ENCODE measurements around the gene CPM.

CPM gene

DNA sequence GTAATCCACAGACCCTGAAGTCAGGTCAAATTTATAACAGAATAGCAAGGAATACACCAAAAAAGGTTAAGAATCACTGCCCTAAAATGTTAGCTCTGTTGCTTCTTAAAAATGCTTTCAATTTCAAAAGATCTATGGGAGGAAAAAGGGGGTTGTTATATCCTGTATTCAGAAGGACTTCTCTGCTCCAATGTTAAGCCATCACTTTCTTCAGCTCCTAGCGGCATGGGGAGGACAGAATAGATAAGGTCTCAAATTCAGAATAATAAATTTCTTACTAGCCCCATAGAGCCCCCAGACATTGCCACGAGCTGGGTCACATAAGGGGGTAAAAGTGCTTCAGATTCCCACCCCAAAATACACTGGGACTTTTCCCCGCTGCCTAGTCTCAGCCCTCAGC is 49.8 kb downstream of the CPM start:
- Mint-ChIP-seq H3K36me3 (no peaks in the 10 kb centered on the region), H3K27me3 (no peaks in the 10 kb centered on the region), H3K27ac (no peak overlapping the region), H3K9me3 (peaks cover 4% of the 10 kb centered on the region), H3K4me1 (peaks cover 7% of the 10 kb centered on the region), H3K4me3 (no peak overlapping the region)
- ATAC-seq = no peak

DNA sequence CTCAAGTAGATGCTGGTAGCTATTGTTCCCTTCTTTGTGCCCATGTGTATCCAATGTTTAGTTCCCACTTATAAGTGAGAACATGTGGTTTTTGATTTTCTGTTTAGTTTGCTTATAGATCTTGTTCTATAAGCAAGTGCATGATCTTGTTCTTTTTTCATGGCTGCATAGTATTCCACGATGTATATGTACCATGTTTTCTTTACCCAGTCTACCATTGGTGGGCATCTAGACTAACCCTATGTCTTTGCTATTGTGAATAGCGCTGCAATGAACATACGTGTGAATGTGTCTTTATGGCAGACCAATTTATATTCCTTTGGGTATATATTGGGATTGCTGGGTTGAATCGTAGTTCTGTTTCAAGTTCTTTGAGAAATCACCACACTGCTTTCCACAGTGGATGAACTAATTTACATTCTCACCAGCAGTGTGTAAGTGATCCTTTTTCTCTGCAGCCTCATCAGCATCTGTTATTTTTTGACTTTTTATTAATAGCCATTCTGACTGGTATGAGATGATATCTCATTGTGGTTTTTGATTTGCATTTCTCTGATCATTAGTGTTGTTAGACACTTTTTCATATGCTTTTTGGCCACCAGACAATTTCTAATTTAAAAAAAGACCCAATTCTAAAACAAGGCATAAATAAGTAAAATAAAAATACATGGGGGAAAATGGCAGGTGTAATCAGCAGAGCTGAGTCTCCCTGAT is 50.6 kb downstream of the CPM start:
- Mint-ChIP-seq H3K36me3 (no peaks in the 10 kb centered on the region), H3K4me1 (peaks cover 7% of the 10 kb centered on the region), H3K27ac (no peak overlapping the region), H3K9me3 (peaks cover 4% of the 10 kb centered on the region), H3K4me3 (no peak overlapping the region), H3K27me3 (no peaks in the 10 kb centered on the region)
- no peak for ATAC-seq

DNA sequence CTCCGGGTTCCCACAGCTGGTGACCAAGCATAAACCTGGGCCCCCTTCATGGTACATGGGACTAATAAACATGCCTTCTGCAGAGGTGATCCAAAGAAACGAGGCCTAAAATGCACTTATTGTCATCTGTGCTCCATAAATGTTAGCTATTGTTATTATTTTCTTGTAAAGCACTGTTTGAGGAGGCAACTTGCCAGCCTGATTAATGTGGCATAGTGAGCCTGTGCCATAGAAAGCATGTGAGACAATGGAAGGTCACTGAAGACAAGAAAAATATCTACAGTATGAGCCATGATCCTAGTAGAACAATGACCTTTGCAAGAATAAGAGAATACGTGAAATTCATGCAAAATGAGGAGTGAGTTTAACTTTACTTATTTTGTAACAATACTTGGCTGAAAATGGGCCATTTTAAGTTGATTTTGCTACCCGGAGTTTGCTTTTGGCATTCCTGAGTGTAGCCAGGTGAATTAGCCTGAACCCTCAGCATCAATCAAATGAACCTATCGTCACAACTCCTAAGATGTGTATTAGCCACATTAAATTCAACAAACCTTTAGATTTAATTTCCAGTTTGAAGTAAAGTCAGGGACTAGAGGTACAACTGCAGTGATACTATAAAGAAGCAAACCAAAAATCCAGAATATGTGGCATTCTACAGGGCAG is 52.2 kb downstream of the CPM start:
- Mint-ChIP-seq H3K4me1 (peaks cover 12% of the 10 kb centered on the region), H3K36me3 (no peaks in the 10 kb centered on the region), H3K27me3 (no peaks in the 10 kb centered on the region), H3K27ac (no peak overlapping the region), H3K4me3 (no peak overlapping the region), H3K9me3 (peaks cover 4% of the 10 kb centered on the region)
- ATAC-seq = no peak

DNA sequence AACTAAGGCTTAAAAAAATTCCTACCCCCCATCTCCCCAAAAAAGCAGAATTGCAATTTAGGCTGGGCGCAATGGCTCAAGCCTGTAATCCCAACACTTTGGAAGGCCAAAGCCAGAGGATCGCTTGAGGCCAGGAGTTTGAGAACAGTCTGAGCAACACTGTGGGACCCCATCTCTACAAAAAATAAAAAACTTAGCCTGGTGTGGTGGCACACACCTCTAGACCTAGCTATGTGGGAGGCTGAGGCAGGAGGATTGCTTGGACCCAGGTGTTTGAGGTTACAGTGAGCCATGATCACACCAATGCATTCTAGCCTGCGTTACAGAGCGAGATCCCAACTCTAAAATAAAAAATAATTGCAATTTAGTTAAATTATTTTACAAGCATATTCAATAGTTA is 54.1 kb downstream of the CPM start:
- peaks cover 4% of the 10 kb centered on the region for H3K9me3 Mint-ChIP-seq
- ATAC-seq = no peak
- peaks cover 21% of the 10 kb centered on the region for H3K4me1 Mint-ChIP-seq
- no peaks in the 10 kb centered on the region for H3K36me3 Mint-ChIP-seq
- no peak overlapping the region for H3K27ac Mint-ChIP-seq
- H3K4me3 Mint-ChIP-seq = no peak overlapping the region
- H3K27me3 Mint-ChIP-seq = no peaks in the 10 kb centered on the region

DNA sequence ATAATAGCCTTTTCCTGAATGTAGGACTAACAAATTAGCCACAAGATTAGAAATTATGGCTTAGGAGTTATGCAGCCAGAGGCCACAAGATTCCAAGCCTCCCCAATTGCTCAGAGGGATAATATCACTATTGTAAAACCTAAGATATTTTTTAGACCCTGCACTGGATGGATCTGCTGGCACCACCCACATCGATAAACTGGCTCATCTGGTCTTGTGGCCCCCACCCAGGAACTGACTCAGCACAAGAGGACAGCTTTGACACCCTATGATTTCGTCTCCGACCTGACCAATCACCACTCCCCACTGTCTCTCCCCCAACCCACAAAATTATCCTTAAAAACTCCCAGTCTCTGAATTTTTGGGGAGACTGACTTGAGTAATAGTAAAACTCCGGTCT is 54.7 kb downstream of the CPM start:
- no peak for ATAC-seq
- Mint-ChIP-seq H3K27ac (no peak overlapping the region), H3K9me3 (peaks cover 4% of the 10 kb centered on the region), H3K36me3 (no peaks in the 10 kb centered on the region), H3K4me1 (peaks cover 21% of the 10 kb centered on the region), H3K4me3 (no peak overlapping the region), H3K27me3 (no peaks in the 10 kb centered on the region)

DNA sequence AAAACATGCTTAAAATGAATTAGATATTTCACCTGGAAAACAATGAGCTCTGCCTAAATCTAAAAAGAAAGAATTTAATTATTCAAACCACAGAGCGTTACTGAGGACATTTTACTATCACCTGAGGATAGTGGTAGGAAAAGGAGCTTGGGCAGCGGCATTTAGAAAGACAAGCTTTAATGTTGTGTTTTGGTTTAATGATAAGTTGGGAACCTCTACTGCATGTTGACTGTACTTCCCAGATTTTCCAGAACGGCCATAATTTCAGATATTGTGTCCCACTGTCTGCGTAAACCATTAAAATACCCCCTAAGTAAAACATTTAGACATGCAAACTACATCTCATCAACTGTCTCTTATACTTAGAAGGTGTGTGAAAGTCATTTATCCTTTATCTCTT is 55.4 kb downstream of the CPM start:
- Mint-ChIP-seq H3K36me3 (no peaks in the 10 kb centered on the region), H3K27ac (no peak overlapping the region), H3K4me1 (peaks cover 16% of the 10 kb centered on the region), H3K4me3 (no peak overlapping the region), H3K9me3 (peaks cover 4% of the 10 kb centered on the region), H3K27me3 (no peaks in the 10 kb centered on the region)
- no peak for ATAC-seq

DNA sequence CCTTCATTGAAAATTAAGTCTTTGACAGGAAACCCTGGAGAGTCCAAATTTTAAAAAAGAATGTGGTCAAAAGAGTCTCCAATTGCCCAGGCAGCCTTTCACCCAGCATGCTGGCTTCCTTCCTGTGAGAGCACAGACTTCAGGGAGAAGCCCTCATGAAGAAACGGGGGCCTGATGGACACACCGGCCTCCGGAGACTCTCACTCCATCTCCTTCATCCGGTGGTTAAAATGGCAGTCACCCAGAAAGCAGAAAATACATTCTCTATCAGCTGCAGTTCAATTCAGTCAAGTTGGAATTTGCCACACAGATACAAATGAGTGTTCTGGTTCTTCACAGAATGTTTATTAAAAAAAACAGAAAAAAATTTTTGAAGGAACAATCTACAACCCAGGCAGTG is 56.5 kb downstream of the CPM start:
- Mint-ChIP-seq H3K27ac (no peak overlapping the region), H3K4me1 (peaks cover 15% of the 10 kb centered on the region), H3K27me3 (no peaks in the 10 kb centered on the region), H3K36me3 (no peaks in the 10 kb centered on the region), H3K4me3 (no peak overlapping the region), H3K9me3 (no peaks in the 10 kb centered on the region)
- no peak for ATAC-seq

DNA sequence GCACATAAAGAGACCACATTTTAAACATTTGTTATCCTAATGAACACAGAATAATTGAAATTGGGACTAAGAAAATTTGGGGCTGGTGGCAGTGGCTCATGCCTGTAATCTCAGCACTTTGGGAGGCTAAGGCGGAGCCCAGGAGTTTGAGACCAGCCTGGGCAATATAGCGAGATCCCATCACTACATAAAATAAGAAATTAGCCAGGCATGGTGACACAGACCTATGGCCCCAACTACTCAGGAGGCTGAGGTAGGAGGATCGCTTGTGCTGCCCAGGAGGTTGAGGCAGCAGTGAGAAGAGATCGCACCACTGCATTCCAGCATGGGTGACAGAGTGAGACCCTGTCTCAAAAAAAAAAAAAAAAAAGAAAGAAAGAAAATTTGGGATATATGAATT is 59.7 kb downstream of the CPM start:
- peaks cover 21% of the 10 kb centered on the region for H3K4me1 Mint-ChIP-seq
- H3K4me3 Mint-ChIP-seq = no peak overlapping the region
- H3K27me3 Mint-ChIP-seq = no peaks in the 10 kb centered on the region
- no peak for ATAC-seq
- H3K27ac Mint-ChIP-seq = no peak overlapping the region
- H3K36me3 Mint-ChIP-seq = no peaks in the 10 kb centered on the region
- no peaks in the 10 kb centered on the region for H3K9me3 Mint-ChIP-seq

DNA sequence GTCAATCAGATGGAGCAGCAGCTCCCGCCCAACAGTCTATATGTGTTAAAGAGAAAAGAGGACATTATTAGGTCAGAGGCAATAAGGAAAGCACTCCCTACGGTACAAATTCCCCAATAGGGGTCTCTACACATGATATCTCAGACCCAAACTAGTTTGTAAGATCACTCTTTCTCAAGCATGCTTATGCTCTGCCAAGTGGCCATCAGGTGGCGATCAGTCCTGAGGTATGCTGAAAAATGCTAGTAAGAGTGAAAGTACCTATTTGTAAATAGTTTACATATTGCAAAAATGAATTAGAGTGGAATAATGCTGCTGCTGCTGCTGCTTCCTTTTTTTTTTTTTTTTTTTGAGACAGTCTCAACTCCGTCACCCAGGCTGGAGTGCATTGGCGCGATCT is 61.0 kb downstream of the CPM start:
- no peaks in the 10 kb centered on the region for H3K27me3 Mint-ChIP-seq
- peak; percentile 76 for ATAC-seq
- H3K9me3 Mint-ChIP-seq = no peaks in the 10 kb centered on the region
- no peak overlapping the region for H3K4me3 Mint-ChIP-seq
- H3K36me3 Mint-ChIP-seq = no peaks in the 10 kb centered on the region
- peaks cover 21% of the 10 kb centered on the region for H3K4me1 Mint-ChIP-seq
- H3K27ac Mint-ChIP-seq = no peak overlapping the region

DNA sequence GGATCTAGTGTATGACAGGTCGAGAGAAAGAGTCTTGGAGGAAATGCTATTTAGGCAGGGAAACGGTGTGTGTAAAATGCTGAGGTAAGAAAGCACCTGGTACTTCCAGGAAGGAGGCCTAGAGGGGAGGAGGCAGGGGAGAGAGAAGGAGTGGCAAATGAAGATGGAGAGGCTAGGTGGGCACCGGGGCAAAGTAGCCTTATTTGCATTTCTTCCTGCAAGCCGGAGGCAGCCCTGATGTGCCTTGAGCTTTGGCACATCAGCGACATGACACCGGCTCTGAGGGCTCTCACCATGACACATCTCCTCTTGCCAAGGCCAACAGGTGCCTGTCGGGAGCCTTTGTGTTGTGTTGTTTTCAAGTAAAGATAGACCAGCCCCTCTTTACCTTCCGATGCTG is 61.6 kb downstream of the CPM start:
- no peak overlapping the region for H3K4me3 Mint-ChIP-seq
- no peaks in the 10 kb centered on the region for H3K27me3 Mint-ChIP-seq
- H3K9me3 Mint-ChIP-seq = no peaks in the 10 kb centered on the region
- ATAC-seq = no peak
- peaks cover 18% of the 10 kb centered on the region for H3K4me1 Mint-ChIP-seq
- no peaks in the 10 kb centered on the region for H3K36me3 Mint-ChIP-seq
- H3K27ac Mint-ChIP-seq = no peak overlapping the region

DNA sequence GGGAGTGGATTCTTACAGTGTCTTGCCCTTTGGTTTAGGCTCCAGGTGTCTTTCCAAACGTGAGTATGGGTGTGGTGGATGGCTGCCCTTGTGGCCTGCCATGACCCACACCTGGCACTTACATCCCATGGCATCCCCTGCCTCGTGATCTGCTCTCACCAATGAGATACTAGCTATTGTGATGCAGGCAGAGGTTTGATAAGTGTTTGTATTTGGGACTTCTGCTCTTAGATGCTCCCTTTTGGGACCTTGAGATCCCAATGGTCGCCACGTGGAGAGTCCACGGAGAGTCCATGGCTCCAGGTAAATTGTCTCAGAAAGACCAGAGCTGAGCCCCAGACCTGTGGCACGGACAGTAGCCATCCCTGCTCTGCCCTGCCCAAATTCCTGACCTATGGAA is 62.5 kb downstream of the CPM start:
- Mint-ChIP-seq H3K36me3 (no peaks in the 10 kb centered on the region), H3K4me1 (peaks cover 16% of the 10 kb centered on the region), H3K4me3 (no peak overlapping the region), H3K27ac (no peak overlapping the region), H3K9me3 (no peaks in the 10 kb centered on the region), H3K27me3 (no peaks in the 10 kb centered on the region)
- no peak for ATAC-seq

DNA sequence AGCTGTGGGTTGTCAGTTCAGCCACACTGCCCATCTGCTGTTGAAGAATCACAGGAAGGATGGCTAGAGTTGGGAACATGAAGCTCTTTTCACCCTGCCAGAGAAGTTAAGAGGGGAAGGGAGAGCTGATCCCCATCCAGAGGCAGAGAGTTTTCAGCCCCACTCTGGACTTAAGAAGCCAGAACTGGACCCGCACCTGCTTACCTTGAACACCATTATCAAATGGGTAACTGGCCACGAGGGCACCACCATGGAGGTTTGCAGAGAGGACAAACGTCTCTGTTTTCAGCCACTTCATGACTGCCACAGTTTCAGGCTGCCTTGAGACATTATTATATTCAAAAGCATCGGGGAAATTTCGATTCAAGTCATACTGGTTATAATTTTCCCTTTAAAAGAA is 63.0 kb downstream of the CPM start:
- peaks cover 16% of the 10 kb centered on the region for H3K4me1 Mint-ChIP-seq
- H3K27ac Mint-ChIP-seq = no peak overlapping the region
- no peak for ATAC-seq
- H3K27me3 Mint-ChIP-seq = no peaks in the 10 kb centered on the region
- H3K9me3 Mint-ChIP-seq = no peaks in the 10 kb centered on the region
- no peak overlapping the region for H3K4me3 Mint-ChIP-seq
- H3K36me3 Mint-ChIP-seq = no peaks in the 10 kb centered on the region

DNA sequence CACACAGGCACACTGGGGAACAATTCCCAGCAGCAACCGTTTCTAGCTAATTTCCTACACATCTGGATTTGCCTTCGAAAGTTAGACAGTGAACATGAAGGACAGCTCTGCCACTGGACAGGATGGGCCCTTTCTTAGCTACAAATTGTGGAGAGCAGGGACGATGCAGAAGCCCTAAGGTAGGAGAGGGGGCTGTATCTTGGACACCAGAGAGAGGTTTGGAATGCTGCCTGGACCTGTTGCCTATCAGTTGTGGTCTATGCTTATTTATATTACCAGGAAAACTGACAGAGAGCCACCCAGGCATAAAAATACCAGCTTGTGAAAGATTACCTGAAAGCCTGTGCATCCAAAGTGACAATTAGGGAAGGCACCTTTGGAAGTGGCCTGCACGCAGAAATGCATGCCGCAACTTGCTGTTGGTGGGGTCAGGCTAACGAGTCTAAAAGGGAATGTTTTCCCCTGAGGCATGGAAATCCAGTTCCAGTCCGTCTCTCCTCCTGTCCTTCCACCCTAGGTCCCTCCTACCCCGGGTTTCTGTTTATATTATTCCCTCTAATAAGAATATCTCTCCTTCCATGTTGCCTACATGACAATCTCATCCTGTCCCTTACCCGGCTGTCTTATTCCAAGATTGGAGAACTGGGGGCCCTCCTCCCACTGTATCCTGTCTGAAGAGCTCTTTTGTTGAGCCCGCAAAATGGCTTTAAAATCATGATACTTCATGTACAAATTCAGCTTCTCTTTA is 64.8 kb downstream of the CPM start:
- H3K36me3 Mint-ChIP-seq = no peaks in the 10 kb centered on the region
- no peaks in the 10 kb centered on the region for H3K9me3 Mint-ChIP-seq
- no peaks in the 10 kb centered on the region for H3K27me3 Mint-ChIP-seq
- H3K4me1 Mint-ChIP-seq = peaks cover 11% of the 10 kb centered on the region
- no peak overlapping the region for H3K4me3 Mint-ChIP-seq
- H3K27ac Mint-ChIP-seq = no peak overlapping the region
- ATAC-seq = no peak

DNA sequence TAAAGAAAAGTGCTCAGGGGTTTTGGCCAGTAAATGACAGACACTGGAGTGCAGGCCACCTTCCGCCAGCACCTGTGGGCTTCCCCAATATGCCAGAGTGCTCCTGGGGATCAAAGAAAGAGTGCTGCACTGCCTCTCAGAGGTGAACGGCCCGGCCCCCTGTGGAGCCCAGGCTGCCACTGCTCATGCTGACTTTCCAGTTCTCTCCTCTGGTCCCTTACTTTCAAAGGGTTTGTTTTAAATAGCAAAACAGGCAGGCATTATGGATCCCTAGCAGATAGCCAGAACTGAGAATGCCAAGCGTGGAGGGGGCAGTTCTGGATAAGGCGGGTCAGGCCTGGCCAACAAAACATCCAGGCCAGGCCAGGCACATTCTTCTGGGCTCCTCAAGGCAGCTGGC is 65.4 kb downstream of the CPM start:
- Mint-ChIP-seq H3K9me3 (no peaks in the 10 kb centered on the region), H3K36me3 (no peaks in the 10 kb centered on the region), H3K4me3 (no peak overlapping the region), H3K27ac (no peak overlapping the region), H3K4me1 (peaks cover 12% of the 10 kb centered on the region), H3K27me3 (no peaks in the 10 kb centered on the region)
- ATAC-seq = no peak

DNA sequence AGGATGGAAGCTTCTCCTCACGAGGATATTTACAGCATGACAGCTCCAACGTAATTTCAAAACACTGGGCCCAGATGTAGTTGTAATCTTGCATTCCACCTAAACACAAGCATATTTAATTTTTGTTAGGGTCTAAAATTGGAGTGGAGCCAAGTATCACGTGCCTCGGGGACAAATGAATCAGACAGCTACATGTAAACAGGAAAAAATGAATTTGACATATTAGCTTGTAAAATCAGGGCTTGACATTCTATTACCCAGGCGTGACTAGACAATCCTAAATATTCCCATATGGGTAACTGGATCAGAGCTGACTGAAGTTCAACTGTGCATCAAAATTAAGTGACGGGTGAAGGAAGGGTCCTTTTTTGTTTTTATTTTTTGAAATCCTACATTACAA is 66.0 kb downstream of the CPM start:
- Mint-ChIP-seq H3K9me3 (no peaks in the 10 kb centered on the region), H3K4me1 (peaks cover 19% of the 10 kb centered on the region), H3K4me3 (no peak overlapping the region), H3K27ac (no peak overlapping the region), H3K27me3 (no peaks in the 10 kb centered on the region), H3K36me3 (no peaks in the 10 kb centered on the region)
- no peak for ATAC-seq
